GM12891 (cell line): Measurements from ENCODE around the gene CDH4.

Experiments
- DNase-seq: peaks from one replicate; pipeline ENCODE4 v3.0.0; 2011; ENCODE audit warnings: low spot score; ENCODE audit not compliant: insufficient read length
- FAIRE-seq: peaks from 2 replicates; lab custom pipeline; 2011; peaks lifted over from hg19 to GRCh38; lab: Jason Lieb, UNC
- PAX5 ChIP-seq: IDR thresholded peaks from 2 replicates; pipeline ENCODE4 v1.6.1; 2011; ENCODE audit warnings: low read length, moderate library complexity, mild to moderate bottlenecking; ENCODE audit not compliant: insufficient read depth, severe bottlenecking
- POLR2A ChIP-seq: IDR thresholded peaks from 2 replicates; pipeline ENCODE4 v1.6.1; 2011; ENCODE audit warnings: low read depth, low read length, control low read depth
- POLR2AphosphoS5 ChIP-seq: IDR thresholded peaks from 2 replicates; pipeline ENCODE4 v1.6.1; 2011; ENCODE audit warnings: low read depth, low read length, control low read depth
- POU2F2 ChIP-seq: IDR thresholded peaks from 2 replicates; pipeline ENCODE4 v1.6.1; 2011; ENCODE audit warnings: low read depth, mild to moderate bottlenecking, control low read depth, low read length, moderate library complexity
- SPI1 ChIP-seq: IDR thresholded peaks from 2 replicates; pipeline ENCODE4 v1.6.1; 2011; ENCODE audit warnings: low read depth, low read length, control low read depth
- TAF1 ChIP-seq: IDR thresholded peaks from 2 replicates; pipeline ENCODE4 v1.6.1; 2011; ENCODE audit warnings: low read depth, low read length, control low read depth

The CDH4 gene

GRCh38 chr20:61611401-61612180 is 359.5 kb downstream of the CDH4 start:
- DNase-seq (no peak), FAIRE-seq (no peak)
- no peak for TF ChIP-seq POU2F2
- no peak for TF ChIP-seq TAF1
- no peak for TF ChIP-seq SPI1
- TF ChIP-seq PAX5: no peak
- TF ChIP-seq POLR2AphosphoS5: no peak
- no peak for TF ChIP-seq POLR2A

- FAIRE-seq: no peak
- DNase-seq: no peak
- TF ChIP-seq POLR2AphosphoS5 (no peak), PAX5 (no peak), SPI1 (no peak), POLR2A (no peak), POU2F2 (no peak), TAF1 (no peak)
These were observed 362.1 kb downstream of the CDH4 start for GRCh38 chr20:61613917-61614705.

GRCh38 chr20:61614706-61615100 is 362.6 kb downstream of the CDH4 start:
- DNase-seq: no peak
- FAIRE-seq: no peak
- TF ChIP-seq PAX5 (no peak), POLR2A (no peak), TAF1 (no peak), POU2F2 (no peak), POLR2AphosphoS5 (no peak), SPI1 (no peak)

- DNase-seq (no peak), FAIRE-seq (no peak)
- TF ChIP-seq POLR2AphosphoS5 (no peak), POU2F2 (no peak)
These were observed 363.7 kb downstream of the CDH4 start for GRCh38 chr20:61615806-61616205.

GRCh38 chr20:61619751-61620150 is 367.7 kb downstream of the CDH4 start:
- TF ChIP-seq TAF1 (no peak), SPI1 (no peak), PAX5 (no peak), POLR2AphosphoS5 (no peak), POLR2A (no peak), POU2F2 (no peak)
- no peak for DNase-seq
- FAIRE-seq: no peak

GRCh38 chr20:61620174-61620573 is 368.1 kb downstream of the CDH4 start:
- FAIRE-seq (no peak), DNase-seq (no peak)
- TF ChIP-seq POLR2A (no peak), PAX5 (no peak), POU2F2 (no peak), TAF1 (no peak), POLR2AphosphoS5 (no peak), SPI1 (no peak)

- DNase-seq (no peak), FAIRE-seq (no peak)
- no peak for TF ChIP-seq POLR2A
- no peak for TF ChIP-seq POU2F2
- TF ChIP-seq PAX5: no peak
- no peak for TF ChIP-seq POLR2AphosphoS5
- no peak for TF ChIP-seq TAF1
- no peak for TF ChIP-seq SPI1
These were observed 369.1 kb downstream of the CDH4 start for GRCh38 chr20:61621035-61621730.

GRCh38 chr20:61621852-61622251 is 369.8 kb downstream of the CDH4 start:
- no peak for DNase-seq
- FAIRE-seq: no peak
- TF ChIP-seq PAX5: no peak
- no peak for TF ChIP-seq TAF1
- no peak for TF ChIP-seq POLR2AphosphoS5
- no peak for TF ChIP-seq SPI1
- no peak for TF ChIP-seq POLR2A
- TF ChIP-seq POU2F2: no peak

- FAIRE-seq: no peak
- no peak for TF ChIP-seq POLR2A
- no peak for TF ChIP-seq TAF1
- no peak for TF ChIP-seq POU2F2
- TF ChIP-seq PAX5: no peak
- TF ChIP-seq POLR2AphosphoS5: no peak
- no peak for TF ChIP-seq SPI1
These were observed 371.4 kb downstream of the CDH4 start for GRCh38 chr20:61623451-61623850.

GRCh38 chr20:61625246-61625645 is 373.2 kb downstream of the CDH4 start:
- DNase-seq (no peak), FAIRE-seq (no peak)
- TF ChIP-seq SPI1 (no peak), POLR2A (no peak)

More at GRCh38 chr20:61623451-61623850, 371.4 kb downstream of the CDH4 start:
- DNase-seq: no peak
